Osteoblast (primary cell): ENCODE data around the gene SLC35F4. TPM values are rescaled to one million over a fixed set of nuclear protein-coding genes. Genes with fewer than 3 reads are reported as not detected.
A peak's percentile ranks its signal among the peaks of the same experiment; 100 is the strongest.

ENCODE experiments used
- DNase-seq: peaks from one replicate; pipeline ENCODE4 v3.0.0; 2011; ENCODE audit warnings: low spot score, mixed read lengths; ENCODE audit not compliant: insufficient read length; ENCODE audit errors: missing footprints
- H2AFZ ChIP-seq: 2 replicates; pipeline ENCODE4 v1.6.0; 2011; ENCODE audit warnings: mild to moderate bottlenecking, low read length
- H3K27ac ChIP-seq: 2 replicates; pipeline ENCODE4 v1.5.1; 2011; ENCODE audit warnings: mild to moderate bottlenecking, low read depth, low read length, moderate library complexity
- H3K27me3 ChIP-seq: 2 replicates; pipeline ENCODE4 v1.6.0; 2012; ENCODE audit warnings: mild to moderate bottlenecking, control low read depth, inconsistent platforms, low read length, moderate library complexity; ENCODE audit not compliant: insufficient read depth
- H3K36me3 ChIP-seq: 2 replicates; pipeline ENCODE4 v1.5.1; 2011; ENCODE audit warnings: mild to moderate bottlenecking, low read length, control low read depth, moderate library complexity; ENCODE audit not compliant: insufficient read depth
- H3K4me1 ChIP-seq: 2 replicates; pipeline ENCODE4 v1.5.1; 2011; ENCODE audit warnings: mild to moderate bottlenecking, low read length, control low read depth, moderate library complexity; ENCODE audit not compliant: insufficient read depth
- H3K4me2 ChIP-seq: 2 replicates; pipeline ENCODE4 v1.6.0; 2011; ENCODE audit warnings: mild to moderate bottlenecking, low read length; ENCODE audit not compliant: insufficient read depth
- H3K4me3 ChIP-seq: fragments of 200-600 bp; sonication (generic); 3 replicates; pipeline ENCODE4 v1.5.1; 2012; ENCODE audit warnings: mild to moderate bottlenecking, low read length, inconsistent platforms; ENCODE audit not compliant: insufficient read depth
- H3K79me2 ChIP-seq: 2 replicates; pipeline ENCODE4 v1.6.0; 2012; ENCODE audit warnings: mild to moderate bottlenecking, low read length, control low read depth, inconsistent platforms; ENCODE audit not compliant: insufficient read depth
- H3K9me3 ChIP-seq: 2 replicates; pipeline ENCODE4 v1.5.1; 2011; ENCODE audit warnings: low read depth, low read length, control low read depth
- H4K20me1 ChIP-seq: 2 replicates; pipeline ENCODE4 v1.6.0; 2012; ENCODE audit warnings: mild to moderate bottlenecking, low read length, control low read depth; ENCODE audit not compliant: insufficient read depth
- total RNA-seq: library from RNA; depleted of rRNA; stranded (reverse); fragments of >200 nt; gene quantifications from 2 replicates; pipeline ENCODE4 v1.2.3, GENCODE V29; 2012
- TF ChIP-seq, protein P1 (sequence below): IDR thresholded peaks from 2 replicates; pipeline ENCODE4 v1.5.1; 2011; ENCODE audit warnings: mild to moderate bottlenecking, low read depth, low read length, moderate library complexity; ENCODE audit errors: extremely low read depth

Gene SLC35F4
- total RNA-seq, 1 donor, result not detected

DNA sequence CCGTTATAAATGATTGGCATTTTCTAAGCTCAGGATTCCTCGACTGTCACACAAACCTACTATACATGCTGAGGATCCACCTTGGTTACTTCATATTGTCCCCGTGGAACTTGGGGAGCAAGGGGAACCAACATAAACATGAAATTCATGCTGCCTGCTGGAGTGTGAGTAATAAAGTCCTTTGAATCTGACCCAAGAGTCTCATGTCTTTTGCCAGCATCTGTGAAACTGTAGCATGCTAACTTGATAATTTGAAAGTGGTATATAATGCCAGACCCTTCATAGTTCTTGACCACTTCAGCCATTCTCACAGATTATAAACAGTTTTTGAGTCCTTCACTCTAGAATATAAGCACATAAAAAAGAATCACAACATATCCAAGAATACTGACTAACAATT lies 17.1 kb downstream of the SLC35F4 start:
- TF ChIP-seq, protein P1, sequence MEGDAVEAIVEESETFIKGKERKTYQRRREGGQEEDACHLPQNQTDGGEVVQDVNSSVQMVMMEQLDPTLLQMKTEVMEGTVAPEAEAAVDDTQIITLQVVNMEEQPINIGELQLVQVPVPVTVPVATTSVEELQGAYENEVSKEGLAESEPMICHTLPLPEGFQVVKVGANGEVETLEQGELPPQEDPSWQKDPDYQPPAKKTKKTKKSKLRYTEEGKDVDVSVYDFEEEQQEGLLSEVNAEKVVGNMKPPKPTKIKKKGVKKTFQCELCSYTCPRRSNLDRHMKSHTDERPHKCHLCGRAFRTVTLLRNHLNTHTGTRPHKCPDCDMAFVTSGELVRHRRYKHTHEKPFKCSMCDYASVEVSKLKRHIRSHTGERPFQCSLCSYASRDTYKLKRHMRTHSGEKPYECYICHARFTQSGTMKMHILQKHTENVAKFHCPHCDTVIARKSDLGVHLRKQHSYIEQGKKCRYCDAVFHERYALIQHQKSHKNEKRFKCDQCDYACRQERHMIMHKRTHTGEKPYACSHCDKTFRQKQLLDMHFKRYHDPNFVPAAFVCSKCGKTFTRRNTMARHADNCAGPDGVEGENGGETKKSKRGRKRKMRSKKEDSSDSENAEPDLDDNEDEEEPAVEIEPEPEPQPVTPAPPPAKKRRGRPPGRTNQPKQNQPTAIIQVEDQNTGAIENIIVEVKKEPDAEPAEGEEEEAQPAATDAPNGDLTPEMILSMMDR, result no peak
- Histone ChIP-seq H3K27ac (peak overlapping the region; percentile 91), H3K9me3 (no peaks in the 10 kb centered on the region), H3K4me1 (peaks cover 42% of the 10 kb centered on the region), H3K4me2 (peak overlapping the region; percentile 56), H3K4me3 (no peak overlapping the region), H3K36me3 (no peaks in the 10 kb centered on the region), H4K20me1 (no peaks in the 10 kb centered on the region), H3K79me2 (no peaks in the 10 kb centered on the region), H2AFZ (no peak overlapping the region), H3K27me3 (no peaks in the 10 kb centered on the region)
- DNase-seq, result no peak

DNA sequence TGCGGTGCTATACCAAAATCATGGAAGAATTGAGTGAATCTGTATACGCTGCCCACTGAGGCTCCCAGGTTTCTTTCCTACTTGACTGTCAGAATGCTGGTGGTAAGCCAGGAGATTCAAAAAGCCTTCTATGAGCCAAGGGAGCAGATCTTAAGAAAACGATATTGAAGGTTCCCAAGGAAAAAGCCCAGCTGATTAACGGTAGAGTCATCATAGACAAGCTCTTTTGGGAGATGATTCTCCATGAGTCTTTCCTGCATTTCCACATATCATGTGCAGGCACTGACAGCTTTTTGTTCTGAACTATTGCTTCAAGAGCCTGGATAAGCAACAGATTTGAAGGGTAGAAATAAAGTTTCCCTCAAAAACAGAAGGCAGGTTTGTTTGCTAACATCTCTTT lies 17.5 kb downstream of the SLC35F4 start:
- TF ChIP-seq, protein P1, result no peak
- Histone ChIP-seq H2AFZ (no peak overlapping the region), H3K4me3 (no peak overlapping the region), H3K27ac (peak overlapping the region; percentile 91), H3K27me3 (no peaks in the 10 kb centered on the region), H3K79me2 (no peaks in the 10 kb centered on the region), H3K4me2 (peak overlapping the region; percentile 56), H3K9me3 (no peaks in the 10 kb centered on the region), H3K4me1 (peaks cover 42% of the 10 kb centered on the region), H4K20me1 (no peaks in the 10 kb centered on the region), H3K36me3 (no peaks in the 10 kb centered on the region)
- peak; percentile 76 for DNase-seq

DNA sequence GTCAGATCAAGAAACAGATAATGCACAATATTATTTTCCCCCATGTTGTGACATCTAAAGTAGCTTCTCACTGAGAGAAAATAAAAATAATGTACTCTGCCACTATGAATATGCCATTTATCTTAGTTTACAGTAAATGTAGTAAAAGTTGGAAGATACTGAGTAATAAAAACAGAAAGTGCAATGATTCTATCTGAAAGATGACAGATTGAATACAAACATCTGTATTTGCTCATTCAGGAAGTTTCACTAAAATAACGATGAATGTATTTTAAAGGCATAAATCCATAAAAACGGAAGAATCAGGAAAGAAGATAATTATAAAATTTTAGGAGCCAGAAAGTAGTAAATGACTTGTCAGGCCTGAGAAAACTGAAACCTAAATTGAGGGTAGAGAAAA lies 18.2 kb downstream of the SLC35F4 start:
- H3K4me2 ChIP-seq, result peak overlapping the region; percentile 56
- H3K27me3 ChIP-seq, result no peaks in the 10 kb centered on the region
- TF ChIP-seq, protein P1, result no peak
- H3K4me1 ChIP-seq, result peaks cover 42% of the 10 kb centered on the region
- no peak overlapping the region for H2AFZ ChIP-seq
- DNase-seq, result no peak
- no peaks in the 10 kb centered on the region for H3K36me3 ChIP-seq
- H3K79me2 ChIP-seq, result no peaks in the 10 kb centered on the region
- no peaks in the 10 kb centered on the region for H3K9me3 ChIP-seq
- H3K4me3 ChIP-seq, result no peak overlapping the region
- H3K27ac ChIP-seq, result peak overlapping the region; percentile 91
- H4K20me1 ChIP-seq, result no peaks in the 10 kb centered on the region

DNA sequence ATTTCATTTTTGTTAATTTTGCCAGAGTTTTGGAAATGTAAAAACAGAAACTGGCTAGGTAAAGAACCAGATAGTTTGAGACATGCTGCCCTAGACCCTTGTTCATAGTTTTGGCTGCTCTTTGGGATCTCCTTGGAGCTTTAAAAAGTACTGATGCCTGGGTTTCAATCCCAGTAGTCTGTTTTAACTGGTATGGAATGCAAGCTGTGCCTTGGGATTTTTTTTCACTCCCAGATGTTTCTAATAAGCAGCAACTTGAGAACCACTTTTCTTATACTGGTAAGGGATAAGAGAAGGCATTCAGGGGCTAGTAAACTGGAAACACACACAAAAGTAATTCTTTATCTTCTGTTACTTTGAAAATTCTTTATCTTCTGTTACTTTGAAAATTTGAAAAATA lies 18.8 kb downstream of the SLC35F4 start:
- TF ChIP-seq, protein P1, result no peak
- Histone ChIP-seq H3K4me1 (peaks cover 42% of the 10 kb centered on the region), H3K9me3 (no peaks in the 10 kb centered on the region), H3K4me2 (peak overlapping the region; percentile 2), H4K20me1 (no peaks in the 10 kb centered on the region), H3K79me2 (no peaks in the 10 kb centered on the region), H3K4me3 (no peak overlapping the region), H3K27ac (peak overlapping the region; percentile 91), H2AFZ (no peak overlapping the region), H3K27me3 (no peaks in the 10 kb centered on the region), H3K36me3 (no peaks in the 10 kb centered on the region)
- DNase-seq, result no peak
